IMR-90 (cell line): ENCODE data around the gene USP4. TPM values are rescaled to one million over a fixed set of nuclear protein-coding genes. Genes with fewer than 3 reads are reported as not detected.

Source experiments
- ATAC-seq: fragments of 200-7000 bp; cut with Tn5 transposase; 2 replicates; pipeline ENCODE4 v1.9.1; 2020; ENCODE audit warnings: low read depth, mild to moderate bottlenecking, moderate library complexity
- BruUV-seq: library from RNA; stranded (reverse); fragments of 400-500 nt; replicated peaks from 2 replicates; lab custom pipeline; 2021; lab: Mats Ljungman, UMichigan
- CTCF ChIA-PET: fragments of 300-600 bp; formaldehyde crosslinking; extraction: SDS; loops from one replicate; lab custom pipeline; 2021; ENCODE audit warnings: antibody characterized with exemption; lab: Yijun Ruan, JAX
- POLR2A ChIA-PET: fragments of 300-600 bp; sonication (Branson Sonifier 250); formaldehyde crosslinking; loops from one replicate; lab custom pipeline; 2022; ENCODE audit warnings: antibody characterized with exemption; ENCODE audit not compliant: unreplicated experiment; lab: Charles Lee
- DNase-seq: peaks from one replicate; pipeline ENCODE4 v3.0.0; 2013
- H2AFZ ChIP-seq: replicated peaks from 2 replicates; pipeline ENCODE3; 2013; ENCODE audit warnings: low read length, mild to moderate bottlenecking; ENCODE audit not compliant: poor library complexity
- H2AK5ac ChIP-seq: 2 replicates; pipeline ENCODE4 v1.6.1; 2013; ENCODE audit warnings: low read depth, low read length, inconsistent platforms
- H2AK9ac ChIP-seq: replicated peaks from 2 replicates; pipeline ENCODE3; 2013; ENCODE audit warnings: mild to moderate bottlenecking, low read depth, low read length, moderate library complexity; ENCODE audit not compliant: poor library complexity
- H2BK120ac ChIP-seq: 2 replicates; pipeline ENCODE4 v1.6.1; 2013; ENCODE audit warnings: low read depth, low read length, inconsistent platforms
- H2BK15ac ChIP-seq: 3 replicates; pipeline ENCODE4 v1.6.1; 2013; ENCODE audit warnings: low read depth, low read length, inconsistent platforms
- H2BK20ac ChIP-seq: 2 replicates; pipeline ENCODE4 v1.6.1; 2013; ENCODE audit warnings: low read depth, mild to moderate bottlenecking, inconsistent platforms, low read length, moderate library complexity
- H2BK5ac ChIP-seq: 2 replicates; pipeline ENCODE4 v1.6.1; 2013; ENCODE audit warnings: mild to moderate bottlenecking, low read depth, low read length, inconsistent platforms; ENCODE audit not compliant: poor library complexity, severe bottlenecking
- H3K14ac ChIP-seq: replicated peaks from 2 replicates; pipeline ENCODE4 v1.6.1; 2013; ENCODE audit warnings: low read depth, low read length, inconsistent platforms
- H3K18ac ChIP-seq: 2 replicates; pipeline ENCODE4 v1.6.1; 2013; ENCODE audit warnings: low read depth, low read length, control low read depth
- H3K23ac ChIP-seq: 2 replicates; pipeline ENCODE4 v1.6.1; 2013; ENCODE audit warnings: low read depth, low read length, inconsistent platforms
- H3K27ac ChIP-seq: 2 replicates; pipeline ENCODE4 v1.5.1; 2013; ENCODE audit warnings: mild to moderate bottlenecking, control low read depth, low read length; ENCODE audit not compliant: insufficient read depth
- H3K27me3 ChIP-seq: 2 replicates; pipeline ENCODE4 v1.6.1; 2013; ENCODE audit warnings: low read length; ENCODE audit not compliant: control insufficient read depth, insufficient read depth
- H3K36me3 ChIP-seq: 2 replicates; pipeline ENCODE4 v1.6.1; 2013; ENCODE audit warnings: low read length, mixed read lengths; ENCODE audit not compliant: control insufficient read depth, insufficient read depth
- H3K4ac ChIP-seq: 2 replicates; pipeline ENCODE4 v1.6.1; 2013; ENCODE audit warnings: low read depth, low read length, inconsistent platforms
- H3K4me1 ChIP-seq: 2 replicates; pipeline ENCODE4 v1.6.1; 2013; ENCODE audit warnings: low read length, mixed read lengths; ENCODE audit not compliant: control insufficient read depth, insufficient read depth
- H3K4me2 ChIP-seq: 2 replicates; pipeline ENCODE4 v1.6.1; 2013; ENCODE audit warnings: low read depth, mild to moderate bottlenecking, control low read depth, low read length, moderate library complexity
- H3K4me3 ChIP-seq: 2 replicates; pipeline ENCODE4 v1.5.1; 2013; ENCODE audit warnings: low read depth, mild to moderate bottlenecking, control low read depth, low read length, moderate library complexity; ENCODE audit not compliant: insufficient read depth
- H3K56ac ChIP-seq: 2 replicates; pipeline ENCODE4 v1.6.1; 2013; ENCODE audit warnings: low read length, inconsistent platforms; ENCODE audit not compliant: insufficient read depth; ENCODE audit errors: extremely low read depth
- H3K79me1 ChIP-seq, 2 experiments: 2 replicates each; pipeline ENCODE4 v1.6.1; 2013; ENCODE audit warnings: low read length in 2 of 2, inconsistent platforms in 1 of 2, low read depth in 1 of 2
- H3K9ac ChIP-seq: 2 replicates; pipeline ENCODE4 v1.6.1; 2013; ENCODE audit warnings: low read depth, low read length, control low read depth
- H3K9me1 ChIP-seq: 2 replicates; pipeline ENCODE4 v1.6.1; 2013; ENCODE audit warnings: low read length, inconsistent platforms; ENCODE audit not compliant: insufficient read depth
- H3K9me3 ChIP-seq: 2 replicates; pipeline ENCODE4 v1.6.1; 2013; ENCODE audit warnings: low read length; ENCODE audit not compliant: control insufficient read depth, insufficient read depth
- H4K20me1 ChIP-seq: 2 replicates; pipeline ENCODE4 v1.6.1; 2013; ENCODE audit warnings: low read length, inconsistent platforms; ENCODE audit not compliant: insufficient read depth
- H4K5ac ChIP-seq: 2 replicates; pipeline ENCODE4 v1.6.1; 2013; ENCODE audit warnings: mild to moderate bottlenecking, low read depth, low read length, control low read depth
- H4K8ac ChIP-seq, 2 experiments: 2 replicates each; pipeline ENCODE4 v1.6.1; 2013; ENCODE audit warnings: low read depth in 2 of 2, low read length in 2 of 2, control low read depth in 1 of 2, inconsistent platforms in 1 of 2
- H4K91ac ChIP-seq: 2 replicates; pipeline ENCODE4 v1.6.1; 2013; ENCODE audit warnings: low read depth, low read length, inconsistent platforms; ENCODE audit not compliant: insufficient read depth
- BHLHE40 ChIP-seq: fragments of 150-350 bp; IDR thresholded peaks from 2 replicates; pipeline ENCODE4 v1.6.1; 2016; ENCODE audit warnings: mild to moderate bottlenecking, low read depth, low read length
- CEBPB ChIP-seq: IDR thresholded peaks from 2 replicates; pipeline ENCODE4 v1.6.1; 2012; ENCODE audit warnings: low read depth, low read length, improper control_type of control experiment
- CHD1 ChIP-seq: IDR thresholded peaks from 2 replicates; pipeline ENCODE4 v1.6.1; 2012; ENCODE audit warnings: low read depth, low read length, improper control_type of control experiment
- FOS ChIP-seq: fragments of 150-350 bp; IDR thresholded peaks from 2 replicates; pipeline ENCODE4 v1.6.1; 2016; ENCODE audit warnings: low read depth, low read length
- MAFK ChIP-seq: IDR thresholded peaks from 2 replicates; pipeline ENCODE4 v1.6.1; 2012; ENCODE audit warnings: low read depth, low read length, improper control_type of control experiment
- MAZ ChIP-seq: IDR thresholded peaks from 2 replicates; pipeline ENCODE4 v1.6.1; 2012; ENCODE audit warnings: low read depth, mild to moderate bottlenecking, low read length, improper control_type of control experiment, moderate library complexity, borderline replicate concordance
- MXI1 ChIP-seq: IDR thresholded peaks from 2 replicates; pipeline ENCODE4 v1.6.1; 2012; ENCODE audit warnings: low read depth, mild to moderate bottlenecking, low read length, moderate library complexity, borderline replicate concordance
- NFE2L2 ChIP-seq: fragments of 150-350 bp; IDR thresholded peaks from 2 replicates; pipeline ENCODE4 v1.6.1; 2016; ENCODE audit warnings: low read depth, mild to moderate bottlenecking, low read length
- POLR2A ChIP-seq: IDR thresholded peaks from 2 replicates; pipeline ENCODE4 v1.6.1; 2012; ENCODE audit warnings: mild to moderate bottlenecking, low read depth, low read length
- RAD21 ChIP-seq: IDR thresholded peaks from 2 replicates; pipeline ENCODE4 v1.6.1; 2012; ENCODE audit warnings: low read length, improper control_type of control experiment
- RCOR1 ChIP-seq: IDR thresholded peaks from 2 replicates; pipeline ENCODE4 v1.6.1; 2012; ENCODE audit warnings: mild to moderate bottlenecking, low read length, improper control_type of control experiment; ENCODE audit not compliant: insufficient replicate concordance
- RFX5 ChIP-seq: IDR thresholded peaks from 2 replicates; pipeline ENCODE4 v1.8.0; 2012; ENCODE audit warnings: low read depth, mild to moderate bottlenecking, low read length, moderate library complexity
- SMC3 ChIP-seq: fragments of 150-350 bp; IDR thresholded peaks from 2 replicates; pipeline ENCODE4 v1.6.1; 2016; ENCODE audit warnings: low read depth, mild to moderate bottlenecking, antibody characterized with exemption, low read length, moderate library complexity
- WGBS, 2 experiments: methylation state at CpG; one replicate each; pipeline versions ENCODE4 v1.1.5 to v1.1.7; 2013; ENCODE audit warnings: missing lambda C conversion rate in 2 of 2; ENCODE audit not compliant: insufficient read length in 1 of 2; ENCODE audit errors: extremely low coverage in 2 of 2; 5-methylcytosine and 5-hydroxymethylcytosine counted together
- dilution Hi-C: fragments of 300-500 bp; cut with HindIII; formaldehyde crosslinking; loops from one replicate; pipeline ENCODE4 v1.14.3; 2018; ENCODE audit warnings: low sequenced_read_pairs; ENCODE audit not compliant: unreplicated experiment
- in situ Hi-C: fragments of 300-500 bp; cut with MboI; formaldehyde crosslinking; loops from 3 replicates; pipeline ENCODE4 v1.14.3; 2019; ENCODE audit warnings: low sequenced_read_pairs, inconsistent platforms, mixed read lengths
- intact Hi-C: fragments of 100-400 bp; cut with micrococcal nuclease; formaldehyde crosslinking; loops from 2 replicates; pipeline ENCODE4 v1.10.0; 2022
- polyA plus RNA-seq, 3 experiments: library from polyadenylated mRNA; depleted of rRNA; stranded (reverse); fragments of >200 nt; gene quantifications; 2 replicates each; pipeline ENCODE4 v1.2.3, GENCODE V29; 2012; ENCODE audit warnings: low replicate concordance in 1 of 3
- total RNA-seq: library from RNA; depleted of rRNA; stranded (reverse); fragments of >200 nt; gene quantifications from 2 replicates; pipeline ENCODE4 v1.2.3, GENCODE V29; 2012
- TF ChIP-seq, protein P1 (sequence below): fragments of 150-350 bp; IDR thresholded peaks from 2 replicates; pipeline ENCODE4 v1.6.1; 2016; ENCODE audit warnings: low read depth, mild to moderate bottlenecking, low read length, moderate library complexity, borderline replicate concordance
- TF ChIP-seq, protein P2 (sequence below): conservative IDR thresholded peaks from 2 replicates; pipeline ENCODE4 v1.5.1; 2012; ENCODE audit warnings: mild to moderate bottlenecking, low read depth, low read length, improper control_type of control experiment
- TF ChIP-seq, protein P3 (sequence below): fragments of 150-350 bp; IDR thresholded peaks from 2 replicates; pipeline ENCODE4 v1.6.1; 2017; ENCODE audit warnings: mild to moderate bottlenecking, antibody characterized with exemption, low read length, low read depth

Gene USP4
- total and polyA plus RNA-seq, 2 of the 4 experiments (the other 2 are of a cell fraction), result 29.9 to 42.3 TPM

DNA sequence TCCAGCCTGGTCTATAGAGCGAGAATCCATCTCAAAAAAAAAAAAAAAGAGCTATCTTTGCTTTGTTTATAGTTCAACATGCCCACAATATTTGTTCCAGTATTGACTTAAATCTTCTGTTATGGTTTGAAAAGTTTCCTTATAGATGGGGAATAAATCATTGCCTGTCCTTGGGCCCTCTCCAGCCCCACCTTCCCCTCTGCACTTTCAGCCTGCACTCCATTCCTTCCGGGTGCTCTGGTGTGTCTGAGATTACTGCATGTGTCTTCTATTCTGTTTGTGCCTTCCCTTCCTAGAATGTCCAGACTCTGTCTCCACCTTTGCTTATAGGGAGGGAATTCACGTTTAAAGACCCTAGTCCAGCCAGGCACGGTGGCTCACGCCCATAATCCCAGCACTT, 43.5 kb upstream of the USP4 start:
- Histone ChIP-seq H4K20me1 (peaks cover 98% of the 10 kb centered on the region), H4K5ac (no peak overlapping the region), H3K4me3 (no peak overlapping the region), H3K27me3 (no peaks in the 10 kb centered on the region), H4K91ac (no peak overlapping the region), H3K23ac (no peak overlapping the region), H3K18ac (no peak overlapping the region), H2BK15ac (no peak overlapping the region), H2AFZ (no peak overlapping the region), H2AK9ac (no peak overlapping the region), H3K9ac (no peak overlapping the region), H3K4me2 (no peak overlapping the region), H3K9me1 (peaks cover 14% of the 10 kb centered on the region), H2AK5ac (no peak overlapping the region), H3K4ac (no peak overlapping the region), H3K36me3 (peaks cover 6% of the 10 kb centered on the region; the same call in 1 of the 2 replicates), H3K14ac (no peak overlapping the region), H2BK120ac (no peak overlapping the region), H3K27ac (no peak overlapping the region), H3K79me1 (peaks cover 0 to 48% of the 10 kb centered on the region in 2 experiments; a peak in 3 of 4 replicates), H2BK5ac (no peak overlapping the region), H3K4me1 (peaks cover 8% of the 10 kb centered on the region), H2BK20ac (no peak overlapping the region), H3K56ac (no peak overlapping the region), H3K9me3 (no peaks in the 10 kb centered on the region), H4K8ac (no peak overlapping the region)
- no TSS peak for BruUV-seq
- WGBS, 2 experiments, result 86% methylated on average over 3 of the region's 5 CpGs; no CpG with 5 or more reads in 1 of the 2 experiments
- dilution Hi-C loops (no loop called here), in situ Hi-C loops (no loop called here), intact Hi-C loops (no loop called here)
- ATAC-seq (no peak), DNase-seq (no peak)
- CTCF ChIA-PET, result no interaction called here
- POLR2A ChIA-PET, result interaction anchor here (0.6 kb wide), 1 partner anchor 25 kb away, joined by 3 read pairs; no protein-coding TSS in a partner anchor
- TF ChIP-seq MAFK (no peak), CHD1 (no peak), CEBPB (no peak), BHLHE40 (no peak), RAD21 (no peak), RCOR1 (no peak), FOS (no peak), RFX5 (no peak), POLR2A (no peak), NFE2L2 (no peak), MXI1 (no peak), MAZ (no peak), SMC3 (no peak)
- TF ChIP-seq, protein P1, sequence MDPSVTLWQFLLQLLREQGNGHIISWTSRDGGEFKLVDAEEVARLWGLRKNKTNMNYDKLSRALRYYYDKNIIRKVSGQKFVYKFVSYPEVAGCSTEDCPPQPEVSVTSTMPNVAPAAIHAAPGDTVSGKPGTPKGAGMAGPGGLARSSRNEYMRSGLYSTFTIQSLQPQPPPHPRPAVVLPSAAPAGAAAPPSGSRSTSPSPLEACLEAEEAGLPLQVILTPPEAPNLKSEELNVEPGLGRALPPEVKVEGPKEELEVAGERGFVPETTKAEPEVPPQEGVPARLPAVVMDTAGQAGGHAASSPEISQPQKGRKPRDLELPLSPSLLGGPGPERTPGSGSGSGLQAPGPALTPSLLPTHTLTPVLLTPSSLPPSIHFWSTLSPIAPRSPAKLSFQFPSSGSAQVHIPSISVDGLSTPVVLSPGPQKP, result no peak
- TF ChIP-seq, protein P2, sequence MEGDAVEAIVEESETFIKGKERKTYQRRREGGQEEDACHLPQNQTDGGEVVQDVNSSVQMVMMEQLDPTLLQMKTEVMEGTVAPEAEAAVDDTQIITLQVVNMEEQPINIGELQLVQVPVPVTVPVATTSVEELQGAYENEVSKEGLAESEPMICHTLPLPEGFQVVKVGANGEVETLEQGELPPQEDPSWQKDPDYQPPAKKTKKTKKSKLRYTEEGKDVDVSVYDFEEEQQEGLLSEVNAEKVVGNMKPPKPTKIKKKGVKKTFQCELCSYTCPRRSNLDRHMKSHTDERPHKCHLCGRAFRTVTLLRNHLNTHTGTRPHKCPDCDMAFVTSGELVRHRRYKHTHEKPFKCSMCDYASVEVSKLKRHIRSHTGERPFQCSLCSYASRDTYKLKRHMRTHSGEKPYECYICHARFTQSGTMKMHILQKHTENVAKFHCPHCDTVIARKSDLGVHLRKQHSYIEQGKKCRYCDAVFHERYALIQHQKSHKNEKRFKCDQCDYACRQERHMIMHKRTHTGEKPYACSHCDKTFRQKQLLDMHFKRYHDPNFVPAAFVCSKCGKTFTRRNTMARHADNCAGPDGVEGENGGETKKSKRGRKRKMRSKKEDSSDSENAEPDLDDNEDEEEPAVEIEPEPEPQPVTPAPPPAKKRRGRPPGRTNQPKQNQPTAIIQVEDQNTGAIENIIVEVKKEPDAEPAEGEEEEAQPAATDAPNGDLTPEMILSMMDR, result no peak
- TF ChIP-seq, protein P3, sequence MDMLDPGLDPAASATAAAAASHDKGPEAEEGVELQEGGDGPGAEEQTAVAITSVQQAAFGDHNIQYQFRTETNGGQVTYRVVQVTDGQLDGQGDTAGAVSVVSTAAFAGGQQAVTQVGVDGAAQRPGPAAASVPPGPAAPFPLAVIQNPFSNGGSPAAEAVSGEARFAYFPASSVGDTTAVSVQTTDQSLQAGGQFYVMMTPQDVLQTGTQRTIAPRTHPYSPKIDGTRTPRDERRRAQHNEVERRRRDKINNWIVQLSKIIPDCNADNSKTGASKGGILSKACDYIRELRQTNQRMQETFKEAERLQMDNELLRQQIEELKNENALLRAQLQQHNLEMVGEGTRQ, result no peak
